ENCODE results near the gene WNT3A.

Gene WNT3A

GRCh38 chr1:228048120-228048519 is 41.3 kb downstream of the WNT3A start:
- no peak overlapping the region for H2AFZ ChIP-seq (ENCODE audit: low read length)
- no peak overlapping the region for H3K9ac ChIP-seq (ENCODE audit: low read depth, low read length, poor library complexity, severe bottlenecking)
- H3K9me3 ChIP-seq (ENCODE audit: insufficient read depth, low read depth, low read length), result no peaks in the 10 kb centered on the region; the same call in 1 of the 2 replicates
- TF ChIP-seq CTCF (conservative IDR thresholded peaks at IDR 0.05; ENCODE audit: low read length) (no peak), EZH2phosphoT487 (IDR thresholded peaks at IDR 0.05; ENCODE audit: borderline replicate concordance) (no peak)
- no peak overlapping the region for H3K4me2 ChIP-seq (ENCODE audit: low read depth, low read length, poor library complexity, severe bottlenecking)
- no peaks in the 10 kb centered on the region for H3K9me2 ChIP-seq (replicated peaks; ENCODE audit: low read depth, low read length)
- H3K4me3 ChIP-seq (ENCODE audit: low read length, poor library complexity, severe bottlenecking), result no peak overlapping the region
- no peaks in the 10 kb centered on the region for H4K20me1 ChIP-seq (ENCODE audit: insufficient read depth, low read length, poor library complexity, severe bottlenecking)
- H3K79me2 ChIP-seq (ENCODE audit: insufficient read depth, low read length), result no peaks in the 10 kb centered on the region
- H3K4me1 ChIP-seq (ENCODE audit: insufficient read depth, low read length, poor library complexity, severe bottlenecking), result no peaks in the 10 kb centered on the region
- no peaks in the 10 kb centered on the region for H3F3A ChIP-seq (ENCODE audit: low read depth)
- no peaks in the 10 kb centered on the region for H3K36me3 ChIP-seq (ENCODE audit: insufficient read depth, low read length)
- H3K27me3 ChIP-seq (ENCODE audit: insufficient read depth, low read length, poor library complexity, severe bottlenecking), result no peaks in the 10 kb centered on the region

- Histone ChIP-seq H3K9me3 (ENCODE audit: insufficient read depth, low read depth, low read length) (no peaks in the 10 kb centered on the region; the same call in 1 of the 2 replicates), H3F3A (ENCODE audit: low read depth) (no peaks in the 10 kb centered on the region), H3K79me2 (ENCODE audit: insufficient read depth, low read length) (no peaks in the 10 kb centered on the region), H3K4me2 (ENCODE audit: low read depth, low read length, poor library complexity, severe bottlenecking) (no peak overlapping the region), H3K4me3 (ENCODE audit: low read length, poor library complexity, severe bottlenecking) (no peak overlapping the region), H3K36me3 (ENCODE audit: insufficient read depth, low read length) (no peaks in the 10 kb centered on the region), H3K4me1 (ENCODE audit: insufficient read depth, low read length, poor library complexity, severe bottlenecking) (no peaks in the 10 kb centered on the region), H4K20me1 (ENCODE audit: insufficient read depth, low read length, poor library complexity, severe bottlenecking) (no peaks in the 10 kb centered on the region), H2AFZ (ENCODE audit: low read length) (no peak overlapping the region), H3K27me3 (ENCODE audit: insufficient read depth, low read length, poor library complexity, severe bottlenecking) (no peaks in the 10 kb centered on the region), H3K9ac (ENCODE audit: low read depth, low read length, poor library complexity, severe bottlenecking) (no peak overlapping the region), H3K9me2 (replicated peaks; ENCODE audit: low read depth, low read length) (no peaks in the 10 kb centered on the region)
- no peak for TF ChIP-seq EZH2phosphoT487 (IDR thresholded peaks at IDR 0.05; ENCODE audit: borderline replicate concordance)
- no peak for TF ChIP-seq CTCF (conservative IDR thresholded peaks at IDR 0.05; ENCODE audit: low read length)
Observed at GRCh38 chr1:228048659-228049298, 42.0 kb downstream of the WNT3A start.

GRCh38 chr1:228050571-228051231 is 43.9 kb downstream of the WNT3A start:
- no peaks in the 10 kb centered on the region for H4K20me1 ChIP-seq (ENCODE audit: insufficient read depth, low read length, poor library complexity, severe bottlenecking)
- no peaks in the 10 kb centered on the region for H3K27me3 ChIP-seq (ENCODE audit: insufficient read depth, low read length, poor library complexity, severe bottlenecking)
- H3F3A ChIP-seq (ENCODE audit: low read depth), result no peaks in the 10 kb centered on the region
- H3K79me2 ChIP-seq (ENCODE audit: insufficient read depth, low read length), result no peaks in the 10 kb centered on the region
- H3K4me1 ChIP-seq (ENCODE audit: insufficient read depth, low read length, poor library complexity, severe bottlenecking), result no peaks in the 10 kb centered on the region
- H3K9ac ChIP-seq (ENCODE audit: low read depth, low read length, poor library complexity, severe bottlenecking), result no peak overlapping the region
- no peaks in the 10 kb centered on the region for H3K9me3 ChIP-seq (ENCODE audit: insufficient read depth, low read depth, low read length)
- no peaks in the 10 kb centered on the region for H3K9me2 ChIP-seq (replicated peaks; ENCODE audit: low read depth, low read length)
- TF ChIP-seq EZH2phosphoT487 (IDR thresholded peaks at IDR 0.05; ENCODE audit: borderline replicate concordance) (no peak), CTCF (conservative IDR thresholded peaks at IDR 0.05; ENCODE audit: low read length) (no peak)
- H2AFZ ChIP-seq (ENCODE audit: low read length), result no peak overlapping the region
- H3K4me2 ChIP-seq (ENCODE audit: low read depth, low read length, poor library complexity, severe bottlenecking), result no peak overlapping the region
- H3K36me3 ChIP-seq (ENCODE audit: insufficient read depth, low read length), result no peaks in the 10 kb centered on the region
- H3K4me3 ChIP-seq (ENCODE audit: low read length, poor library complexity, severe bottlenecking), result no peak overlapping the region

Data from Loucy (cell line).